ENCODE results near the gene PFKFB3. TPM values are rescaled to one million over a fixed set of nuclear protein-coding genes. Genes with fewer than 3 reads are reported as not detected.
"Not testable (repeated sequence)": the region's sequence is repeated elsewhere in the genome, so short reads cannot be mapped to it uniquely, and the experiment has no call there.

The PFKFB3 gene
- total and polyA plus RNA-seq, 2 experiments from 2014 or later: 14.5 to 23.7 TPM

- Histone ChIP-seq H3K4me3 (no peak overlapping the region), H2AFZ (no peak overlapping the region), H3K36me3 (ENCODE audit: low read depth) (no peaks in the 10 kb centered on the region), H3K4me2 (ENCODE audit: unreplicated experiment) (peak overlapping the region; percentile 62), H3K27ac (no peak overlapping the region), H3K9me3 (ENCODE audit: low read depth) (no peaks in the 10 kb centered on the region), H3K9ac (no peak overlapping the region), H4K20me1 (ENCODE audit: insufficient read depth) (no peaks in the 10 kb centered on the region), H3K4me1 (ENCODE audit: insufficient read depth) (peaks cover 14% of the 10 kb centered on the region), H3K79me2 (ENCODE audit: insufficient read depth) (no peaks in the 10 kb centered on the region), H3F3A (ENCODE audit: insufficient read depth) (no peaks in the 10 kb centered on the region), H3K9me2 (ENCODE audit: insufficient read depth) (no peaks in the 10 kb centered on the region), H3K27me3 (replicated peaks; ENCODE audit: insufficient read depth) (no peaks in the 10 kb centered on the region)
- TF ChIP-seq EZH2 (IDR thresholded peaks at IDR 0.05; ENCODE audit: insufficient read depth, poor library complexity, severe bottlenecking): no peak
- no peak for TF ChIP-seq EZH2phosphoT487 (IDR thresholded peaks at IDR 0.05; ENCODE audit: insufficient read depth, low read depth)
- in situ Hi-C loops (cut with MboI): no loop called here
- DNase-seq: peak; percentile 28
- 41 to 49% methylated on average over 8 to 9 of the region's 9 CpGs for WGBS, 2 experiments (ENCODE audit: low coverage in 1 of 2, low lambda C conversion rate in 2 of 2, missing lambda C conversion rate in 2 of 2)
Measured at GRCh38 chr10:6195846-6196245, 6.9 kb upstream of the PFKFB3 start.

GRCh38 chr10:6196524-6196923 lies 6.2 kb upstream of the PFKFB3 start:
- H3F3A ChIP-seq (ENCODE audit: insufficient read depth); H4K20me1 ChIP-seq (ENCODE audit: insufficient read depth); H3K36me3 ChIP-seq (ENCODE audit: low read depth); H2AFZ ChIP-seq; H3K79me2 ChIP-seq (ENCODE audit: insufficient read depth); H3K4me3 ChIP-seq; H3K9me3 ChIP-seq (ENCODE audit: low read depth); H3K4me2 ChIP-seq (ENCODE audit: unreplicated experiment); H3K9me2 ChIP-seq (ENCODE audit: insufficient read depth); in situ Hi-C loops (cut with MboI); H3K27me3 ChIP-seq (replicated peaks; ENCODE audit: insufficient read depth); DNase-seq; H3K27ac ChIP-seq; H3K9ac ChIP-seq: not testable (repeated sequence)
- H3K4me1 ChIP-seq (ENCODE audit: insufficient read depth): peaks cover 14% of the 10 kb centered on the region
- WGBS, 2 experiments (ENCODE audit: low coverage in 1 of 2, low lambda C conversion rate in 2 of 2, missing lambda C conversion rate in 2 of 2): 68 to 72% methylated on average over 6 of the region's 6 CpGs

- Histone ChIP-seq H3K9ac (no peak overlapping the region), H3K4me1 (ENCODE audit: insufficient read depth) (peaks cover 20% of the 10 kb centered on the region), H3K36me3 (ENCODE audit: low read depth) (no peaks in the 10 kb centered on the region), H3K79me2 (ENCODE audit: insufficient read depth) (no peaks in the 10 kb centered on the region), H3K27me3 (replicated peaks; ENCODE audit: insufficient read depth) (no peaks in the 10 kb centered on the region), H3F3A (ENCODE audit: insufficient read depth) (no peaks in the 10 kb centered on the region), H3K4me2 (ENCODE audit: unreplicated experiment) (no peak overlapping the region), H3K9me2 (ENCODE audit: insufficient read depth) (no peaks in the 10 kb centered on the region), H2AFZ (no peak overlapping the region), H3K4me3 (no peak overlapping the region), H4K20me1 (ENCODE audit: insufficient read depth) (no peaks in the 10 kb centered on the region), H3K9me3 (ENCODE audit: low read depth) (no peaks in the 10 kb centered on the region), H3K27ac (no peak overlapping the region)
- peak; percentile 30 for DNase-seq
- TF ChIP-seq EZH2 (IDR thresholded peaks at IDR 0.05; ENCODE audit: insufficient read depth, poor library complexity, severe bottlenecking) (no peak), EZH2phosphoT487 (IDR thresholded peaks at IDR 0.05; ENCODE audit: insufficient read depth, low read depth) (no peak)
- 79 to 93% methylated on average over 2 of the region's 2 CpGs for WGBS, 2 experiments (ENCODE audit: low coverage in 1 of 2, low lambda C conversion rate in 2 of 2, missing lambda C conversion rate in 2 of 2)
- in situ Hi-C loops (cut with MboI): no loop called here
Measured at GRCh38 chr10:6197321-6197720, 5.4 kb upstream of the PFKFB3 start.

- no peak for DNase-seq
- in situ Hi-C loops (cut with MboI): no loop called here
- H3K27me3 ChIP-seq (replicated peaks; ENCODE audit: insufficient read depth): no peaks in the 10 kb centered on the region
- no peaks in the 10 kb centered on the region for H3K9me3 ChIP-seq (ENCODE audit: low read depth)
- no peaks in the 10 kb centered on the region for H3K79me2 ChIP-seq (ENCODE audit: insufficient read depth)
- peaks cover 21% of the 10 kb centered on the region for H3K4me1 ChIP-seq (ENCODE audit: insufficient read depth)
- WGBS, 2 experiments (ENCODE audit: low coverage in 1 of 2, low lambda C conversion rate in 2 of 2, missing lambda C conversion rate in 2 of 2): 91 to 92% methylated on average over 6 of the region's 6 CpGs
- H3K27ac ChIP-seq: no peak overlapping the region
- no peaks in the 10 kb centered on the region for H3K36me3 ChIP-seq (ENCODE audit: low read depth)
- no peak overlapping the region for H3K4me2 ChIP-seq (ENCODE audit: unreplicated experiment)
- H3K4me3 ChIP-seq: no peak overlapping the region
- TF ChIP-seq EZH2phosphoT487 (IDR thresholded peaks at IDR 0.05; ENCODE audit: insufficient read depth, low read depth): no peak
- no peak for TF ChIP-seq EZH2 (IDR thresholded peaks at IDR 0.05; ENCODE audit: insufficient read depth, poor library complexity, severe bottlenecking)
- no peak overlapping the region for H2AFZ ChIP-seq
- no peak overlapping the region for H3K9ac ChIP-seq
- H3K9me2 ChIP-seq (ENCODE audit: insufficient read depth): no peaks in the 10 kb centered on the region
- no peaks in the 10 kb centered on the region for H3F3A ChIP-seq (ENCODE audit: insufficient read depth)
- no peaks in the 10 kb centered on the region for H4K20me1 ChIP-seq (ENCODE audit: insufficient read depth)
Measured at GRCh38 chr10:6198171-6198570, 4.6 kb upstream of the PFKFB3 start.

- in situ Hi-C loops (cut with MboI): no loop called here
Measured at GRCh38 chr10:6199131-6199733, 3.5 kb upstream of the PFKFB3 start.

More at GRCh38 chr10:6199131-6199733, 3.5 kb upstream of the PFKFB3 start:
- Histone ChIP-seq H3K4me3 (no peak overlapping the region), H3K36me3 (ENCODE audit: low read depth) (no peaks in the 10 kb centered on the region), H3K9ac (no peak overlapping the region), H3K9me2 (ENCODE audit: insufficient read depth) (no peaks in the 10 kb centered on the region), H3K27ac (no peak overlapping the region), H3K9me3 (ENCODE audit: low read depth) (no peaks in the 10 kb centered on the region), H3F3A (ENCODE audit: insufficient read depth) (no peaks in the 10 kb centered on the region), H2AFZ (no peak overlapping the region), H3K27me3 (replicated peaks; ENCODE audit: insufficient read depth) (no peaks in the 10 kb centered on the region), H3K4me1 (ENCODE audit: insufficient read depth) (peaks cover 21% of the 10 kb centered on the region), H4K20me1 (ENCODE audit: insufficient read depth) (no peaks in the 10 kb centered on the region), H3K4me2 (ENCODE audit: unreplicated experiment) (no peak overlapping the region), H3K79me2 (ENCODE audit: insufficient read depth) (0 out of 2 replicates have a peak, but pooled peaks cover 5% of the 10 kb centered on the region)
- DNase-seq: no peak
- no peak for TF ChIP-seq EZH2 (IDR thresholded peaks at IDR 0.05; ENCODE audit: insufficient read depth, poor library complexity, severe bottlenecking)
- no peak for TF ChIP-seq EZH2phosphoT487 (IDR thresholded peaks at IDR 0.05; ENCODE audit: insufficient read depth, low read depth)
- 80 to 89% methylated on average over 6 of the region's 6 CpGs for WGBS, 2 experiments (ENCODE audit: low coverage in 1 of 2, low lambda C conversion rate in 2 of 2, missing lambda C conversion rate in 2 of 2)
